ENCODE measurements around the gene BIN2. TPM values are rescaled to one million over a fixed set of nuclear protein-coding genes. Genes with fewer than 3 reads are reported as not detected.
A peak's percentile ranks its signal among the peaks of the same experiment; 100 is the strongest.

BIN2 gene
- polyA plus RNA-seq, 3 donors, result 120 to 376 (median 196) TPM

GRCh38 chr12:51247523-51248206 is 76.3 kb downstream of the BIN2 start:
- no peak overlapping the region for H3K4me3 ChIP-seq (replicated peaks in 1 of 3; ENCODE audit: low read depth in 2 of 3, low read length in 3 of 3)
- Mint-ChIP-seq H3K27me3 (ENCODE audit: low read depth in 3 of 3) (peaks cover 0 to 2% (median 0%) of the 10 kb centered on the region in 3 donors), H3K36me3 (peaks cover 23 to 41% of the 10 kb centered on the region in 2 donors), H3K4me1 (peaks cover 63% of the 10 kb centered on the region), H3K27ac (peak overlapping the region in 3 of 7 donors; percentile 55 to 72 (median 66)), H3K4me3 (no peak overlapping the region), H3K9me3 (peaks cover 0 to 6% (median 0%) of the 10 kb centered on the region in 7 donors)
- H3K9ac ChIP-seq (ENCODE audit: insufficient read depth, low read length, poor library complexity, severe bottlenecking), result no peak overlapping the region
- intact Hi-C loops (cut with micrococcal nuclease), result loop anchor here in 1 of 2 donors (10.0 kb wide), 3 partner anchors 73 to 203 kb away; partner anchors contain the start of genes CSRNP2, LETMD1 and TFCP2
- no peak for TF ChIP-seq CTCF (IDR thresholded peaks at IDR 0.05)
- H3K36me3 ChIP-seq (replicated peaks in 1 of 2; ENCODE audit: control insufficient read depth in 1 of 2, insufficient read depth in 2 of 2, low read length in 2 of 2), result peaks cover 12 to 15% of the 10 kb centered on the region in 2 donors
- H3K27ac ChIP-seq (ENCODE audit: low read depth in 1 of 2, low read length in 2 of 2), result no peak overlapping the region
- H3K4me1 ChIP-seq (ENCODE audit: control insufficient read depth in 1 of 2, insufficient read depth in 2 of 2, low read length in 2 of 2), result peaks cover 74 to 77% of the 10 kb centered on the region in 2 donors
- H3K79me2 ChIP-seq (ENCODE audit: insufficient read depth, low read length), result peaks cover 22% of the 10 kb centered on the region
- no peaks in the 10 kb centered on the region for H3K9me3 ChIP-seq (replicated peaks in 1 of 2; ENCODE audit: control insufficient read depth in 1 of 2, insufficient read depth in 1 of 2, low read length in 2 of 2)
- no peaks in the 10 kb centered on the region for H4K20me1 ChIP-seq (ENCODE audit: insufficient read depth, low read length)
- no peak overlapping the region for H3K4me2 ChIP-seq (replicated peaks; ENCODE audit: extremely low read depth, low read length, poor library complexity, severe bottlenecking)
- H2AFZ ChIP-seq (ENCODE audit: insufficient read depth, low read depth, low read length, poor library complexity, severe bottlenecking), result no peak overlapping the region
- DNase-seq, result no peak
- H3K27me3 ChIP-seq (ENCODE audit: control insufficient read depth in 2 of 2, insufficient read depth in 2 of 2, low read length in 2 of 2), result no peaks in the 10 kb centered on the region
- WGBS (ENCODE audit: insufficient coverage), result 97% methylated on average over 10 of the region's 14 CpGs

- peaks cover 0 to 2% (median 0%) of the 10 kb centered on the region in 3 donors for H3K27me3 Mint-ChIP-seq (ENCODE audit: low read depth in 3 of 3)
- H4K20me1 ChIP-seq (ENCODE audit: insufficient read depth, low read length), result no peaks in the 10 kb centered on the region
- no peak for TF ChIP-seq CTCF (IDR thresholded peaks at IDR 0.05)
- peaks cover 70% of the 10 kb centered on the region for H3K4me1 Mint-ChIP-seq
- H3K27ac ChIP-seq (ENCODE audit: low read depth in 1 of 2, low read length in 2 of 2), result peak overlapping the region; percentile 29 to 74
- H3K4me3 ChIP-seq (replicated peaks in 1 of 3; ENCODE audit: low read depth in 2 of 3, low read length in 3 of 3), result peak overlapping the region; percentile 1 to 68 (median 24)
- H3K36me3 Mint-ChIP-seq, result peaks cover 31 to 50% of the 10 kb centered on the region in 2 donors
- H3K9me3 Mint-ChIP-seq, result peaks cover 0 to 6% (median 0%) of the 10 kb centered on the region in 7 donors
- intact Hi-C loops (cut with micrococcal nuclease), result loop anchor here in 1 of 2 donors (10.0 kb wide), 3 partner anchors 72 to 202 kb away; partner anchors contain the start of genes CSRNP2, LETMD1 and TFCP2
- peak overlapping the region; percentile 76 for H3K4me2 ChIP-seq (replicated peaks; ENCODE audit: extremely low read depth, low read length, poor library complexity, severe bottlenecking)
- no peaks in the 10 kb centered on the region for H3K9me3 ChIP-seq (replicated peaks in 1 of 2; ENCODE audit: control insufficient read depth in 1 of 2, insufficient read depth in 1 of 2, low read length in 2 of 2)
- no peak overlapping the region for H2AFZ ChIP-seq (ENCODE audit: insufficient read depth, low read depth, low read length, poor library complexity, severe bottlenecking)
- 0% methylated on average over 1 of the region's 7 CpGs for WGBS (ENCODE audit: insufficient coverage)
- H3K4me1 ChIP-seq (ENCODE audit: control insufficient read depth in 1 of 2, insufficient read depth in 2 of 2, low read length in 2 of 2), result peaks cover 86 to 88% of the 10 kb centered on the region in 2 donors
- peak; percentile 84 to 89 (median 86) for DNase-seq
- peak overlapping the region; percentile 39 to 77 for H3K4me3 Mint-ChIP-seq
- H3K9ac ChIP-seq (ENCODE audit: insufficient read depth, low read length, poor library complexity, severe bottlenecking), result peak overlapping the region; percentile 39
- peak overlapping the region; percentile 90 to 98 (median 97) for H3K27ac Mint-ChIP-seq
- no peaks in the 10 kb centered on the region for H3K27me3 ChIP-seq (ENCODE audit: control insufficient read depth in 2 of 2, insufficient read depth in 2 of 2, low read length in 2 of 2)
- peaks cover 22% of the 10 kb centered on the region for H3K79me2 ChIP-seq (ENCODE audit: insufficient read depth, low read length)
- H3K36me3 ChIP-seq (replicated peaks in 1 of 2; ENCODE audit: control insufficient read depth in 1 of 2, insufficient read depth in 2 of 2, low read length in 2 of 2), result peaks cover 14 to 17% of the 10 kb centered on the region in 2 donors
Measured at GRCh38 chr12:51246254-51246853, 77.6 kb downstream of the BIN2 start.

Measured in CD14-positive monocyte (primary cell).